ENCODE data around the gene ZDHHC5.
"Not testable (repeated sequence)": the region's sequence is repeated elsewhere in the genome, so short reads cannot be mapped to it uniquely, and the experiment has no call there.

Gene ZDHHC5

DNA sequence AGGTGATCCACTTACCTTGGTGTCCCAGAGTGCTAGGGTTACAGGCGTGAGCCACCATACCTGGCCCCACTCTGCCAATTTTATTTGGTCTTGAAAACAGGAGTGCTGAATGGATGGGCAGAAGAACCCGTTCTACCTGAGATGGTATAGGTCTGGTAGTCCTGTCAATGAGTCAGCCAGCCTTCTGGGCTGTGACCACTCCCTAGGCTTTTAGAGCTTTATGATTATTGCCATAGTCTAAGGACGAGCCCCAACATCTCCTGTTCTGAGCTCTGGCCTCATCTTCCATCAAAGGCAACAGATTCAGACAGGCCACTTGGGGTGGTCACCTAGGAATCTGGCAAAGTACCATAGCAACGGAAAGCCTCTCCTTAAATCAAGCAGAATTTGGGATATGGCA, 11.5 kb downstream of the ZDHHC5 start:
- Histone ChIP-seq H3K9ac (ENCODE audit: low read depth, low read length) (no peak overlapping the region), H3K36me3 (ENCODE audit: insufficient read depth, low read depth, low read length) (peaks cover 75% of the 10 kb centered on the region), H3K27ac (ENCODE audit: low read length) (no peak overlapping the region)

GRCh38 chr11:57680552-57680874, 12.6 kb downstream of the ZDHHC5 start:
- Histone ChIP-seq H3K27ac (ENCODE audit: low read length) (no peak overlapping the region), H3K36me3 (ENCODE audit: insufficient read depth, low read depth, low read length) (peaks cover 73% of the 10 kb centered on the region), H3K9me3 (ENCODE audit: insufficient read depth, low read depth, low read length) (no peaks in the 10 kb centered on the region)

More for the DNA sequence above, 11.5 kb downstream of the ZDHHC5 start:
- H3K4me3 ChIP-seq (ENCODE audit: low read length) = no peak overlapping the region
- H3K27me3 ChIP-seq (ENCODE audit: insufficient read depth, low read length) = no peaks in the 10 kb centered on the region
- H3K9me3 ChIP-seq (ENCODE audit: insufficient read depth, low read depth, low read length) = no peaks in the 10 kb centered on the region
- H3K4me1 ChIP-seq (ENCODE audit: insufficient read depth, low read length) = no peaks in the 10 kb centered on the region

DNA sequence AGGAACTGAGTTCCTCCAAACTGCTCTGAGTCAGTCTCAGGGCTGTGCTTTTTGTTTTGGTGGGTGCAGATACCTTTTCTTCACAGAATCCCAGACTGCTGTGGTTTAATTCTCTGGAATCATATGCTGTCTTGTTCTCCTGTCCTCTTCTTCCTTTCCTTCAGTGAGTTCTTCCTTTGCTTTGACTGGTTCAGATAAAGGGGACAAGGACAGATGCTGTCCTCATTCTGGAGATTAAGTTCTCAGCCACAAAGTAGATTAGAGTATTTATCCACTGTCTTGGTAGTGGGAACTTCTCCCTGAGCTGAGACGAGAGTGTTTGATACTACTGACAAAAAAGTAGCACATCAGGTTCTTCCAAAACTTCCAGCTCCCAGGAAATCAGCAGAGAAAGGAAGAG, 13.3 kb downstream of the ZDHHC5 start:
- H3K36me3 ChIP-seq (ENCODE audit: insufficient read depth, low read depth, low read length) = peaks cover 73% of the 10 kb centered on the region
- no peaks in the 10 kb centered on the region for H3K27me3 ChIP-seq (ENCODE audit: insufficient read depth, low read length)

More at GRCh38 chr11:57680552-57680874, 12.6 kb downstream of the ZDHHC5 start:
- Histone ChIP-seq H3K9ac (ENCODE audit: low read depth, low read length) (no peak overlapping the region), H3K4me3 (ENCODE audit: low read length) (no peak overlapping the region), H3K4me1 (ENCODE audit: insufficient read depth, low read length) (no peaks in the 10 kb centered on the region), H3K27me3 (ENCODE audit: insufficient read depth, low read length) (no peaks in the 10 kb centered on the region)

DNA sequence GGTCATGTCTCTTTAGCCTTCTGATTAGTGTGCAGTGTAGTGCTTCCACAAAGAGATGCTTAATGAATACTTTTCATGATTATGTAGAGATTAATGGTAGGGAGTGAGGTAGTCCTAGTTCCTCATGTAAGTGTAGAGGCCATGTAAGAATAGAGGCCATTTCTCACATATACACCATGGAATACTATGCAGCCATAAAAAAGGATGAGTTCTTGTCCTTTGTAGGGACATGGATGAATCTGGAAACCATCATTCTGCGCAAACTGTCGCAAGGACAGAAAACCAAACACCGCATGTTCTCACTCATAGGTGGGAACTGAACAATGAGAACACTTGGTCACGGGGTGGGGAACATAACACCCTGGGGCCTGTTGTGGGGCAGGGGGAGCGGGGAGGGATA, 22.6 kb downstream of the ZDHHC5 start:
- H3K9ac ChIP-seq (ENCODE audit: low read depth, low read length); H3K4me3 ChIP-seq (ENCODE audit: low read length); H3K27ac ChIP-seq (ENCODE audit: low read length); H3K27me3 ChIP-seq (ENCODE audit: insufficient read depth, low read length); H3K4me1 ChIP-seq (ENCODE audit: insufficient read depth, low read length); H3K9me3 ChIP-seq (ENCODE audit: insufficient read depth, low read depth, low read length): not testable (repeated sequence)
- H3K36me3 ChIP-seq (ENCODE audit: insufficient read depth, low read depth, low read length) = peaks cover 86% of the 10 kb centered on the region

More for the DNA sequence above, 13.3 kb downstream of the ZDHHC5 start:
- H3K27ac ChIP-seq (ENCODE audit: low read length) = no peak overlapping the region
- H3K4me1 ChIP-seq (ENCODE audit: insufficient read depth, low read length) = no peaks in the 10 kb centered on the region
- H3K4me3 ChIP-seq (ENCODE audit: low read length) = no peak overlapping the region
- H3K9me3 ChIP-seq (ENCODE audit: insufficient read depth, low read depth, low read length) = no peaks in the 10 kb centered on the region
- H3K9ac ChIP-seq (ENCODE audit: low read depth, low read length) = no peak overlapping the region

- Histone ChIP-seq H3K9me3 (ENCODE audit: insufficient read depth, low read depth, low read length) (no peaks in the 10 kb centered on the region), H3K36me3 (ENCODE audit: insufficient read depth, low read depth, low read length) (peaks cover 83% of the 10 kb centered on the region), H3K4me3 (ENCODE audit: low read length) (no peak overlapping the region), H3K9ac (ENCODE audit: low read depth, low read length) (no peak overlapping the region), H3K27me3 (ENCODE audit: insufficient read depth, low read length) (no peaks in the 10 kb centered on the region), H3K27ac (ENCODE audit: low read length) (no peak overlapping the region), H3K4me1 (ENCODE audit: insufficient read depth, low read length) (no peaks in the 10 kb centered on the region)
Measured at GRCh38 chr11:57698843-57699365, 31.0 kb downstream of the ZDHHC5 start.

GRCh38 chr11:57699813-57700212, 31.9 kb downstream of the ZDHHC5 start:
- no peaks in the 10 kb centered on the region for H3K4me1 ChIP-seq (ENCODE audit: insufficient read depth, low read length)
- peaks cover 83% of the 10 kb centered on the region for H3K36me3 ChIP-seq (ENCODE audit: insufficient read depth, low read depth, low read length)
- no peak overlapping the region for H3K4me3 ChIP-seq (ENCODE audit: low read length)
- no peaks in the 10 kb centered on the region for H3K9me3 ChIP-seq (ENCODE audit: insufficient read depth, low read depth, low read length)
- no peak overlapping the region for H3K9ac ChIP-seq (ENCODE audit: low read depth, low read length)
- H3K27ac ChIP-seq (ENCODE audit: low read length) = no peak overlapping the region
- no peaks in the 10 kb centered on the region for H3K27me3 ChIP-seq (ENCODE audit: insufficient read depth, low read length)

DNA sequence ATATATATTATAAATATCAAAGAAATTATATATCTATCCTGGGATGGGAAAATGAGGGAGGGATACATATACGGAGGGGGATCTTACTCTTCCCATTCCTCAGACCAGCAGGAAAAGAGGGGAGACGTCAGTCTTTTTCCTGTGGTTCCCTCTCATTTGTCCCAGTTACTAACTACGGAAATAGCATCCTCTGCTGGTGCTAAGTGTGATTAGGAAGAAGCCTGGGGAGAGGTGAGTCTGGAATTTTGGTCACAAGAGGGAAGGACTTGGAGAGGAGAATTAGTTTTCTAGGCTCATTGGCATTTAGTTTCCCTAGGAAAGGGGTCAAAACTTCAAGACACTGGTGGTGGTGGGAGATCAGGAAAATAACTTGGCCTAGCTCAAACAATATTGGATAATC, 32.5 kb downstream of the ZDHHC5 start:
- H3K36me3 ChIP-seq (ENCODE audit: insufficient read depth, low read depth, low read length) = peaks cover 80% of the 10 kb centered on the region
- H3K9ac ChIP-seq (ENCODE audit: low read depth, low read length) = no peak overlapping the region
- no peaks in the 10 kb centered on the region for H3K27me3 ChIP-seq (ENCODE audit: insufficient read depth, low read length)
- no peaks in the 10 kb centered on the region for H3K4me1 ChIP-seq (ENCODE audit: insufficient read depth, low read length)
- H3K9me3 ChIP-seq (ENCODE audit: insufficient read depth, low read depth, low read length) = no peaks in the 10 kb centered on the region
- no peak overlapping the region for H3K27ac ChIP-seq (ENCODE audit: low read length)
- H3K4me3 ChIP-seq (ENCODE audit: low read length) = no peak overlapping the region

DNA sequence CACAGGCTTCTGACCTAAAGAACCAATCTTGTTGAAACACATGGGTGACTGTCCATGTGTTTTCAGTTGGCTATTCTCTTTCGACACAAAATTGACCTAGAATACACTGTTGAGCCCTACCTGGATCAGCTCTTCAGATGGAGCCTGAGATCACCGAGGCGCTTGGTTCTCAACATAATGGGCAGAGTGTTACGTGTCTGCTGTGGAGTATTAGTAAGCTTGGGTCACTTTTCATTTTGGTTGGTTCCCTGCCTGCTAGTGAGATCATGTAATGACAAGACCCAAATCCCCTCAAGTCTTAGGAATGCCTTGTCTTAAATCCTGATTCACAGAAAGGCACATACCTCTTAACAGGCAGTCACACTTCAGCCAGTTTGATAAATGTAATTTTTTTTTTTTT, 35.4 kb downstream of the ZDHHC5 start:
- Histone ChIP-seq H3K9ac (ENCODE audit: low read depth, low read length) (no peak overlapping the region), H3K4me1 (ENCODE audit: insufficient read depth, low read length) (no peaks in the 10 kb centered on the region), H3K9me3 (ENCODE audit: insufficient read depth, low read depth, low read length) (no peaks in the 10 kb centered on the region), H3K27me3 (ENCODE audit: insufficient read depth, low read length) (no peaks in the 10 kb centered on the region), H3K36me3 (ENCODE audit: insufficient read depth, low read depth, low read length) (peaks cover 62% of the 10 kb centered on the region), H3K27ac (ENCODE audit: low read length) (no peak overlapping the region), H3K4me3 (ENCODE audit: low read length) (no peak overlapping the region)

GRCh38 chr11:57704932-57705331, 37.0 kb downstream of the ZDHHC5 start:
- Histone ChIP-seq H3K27ac (ENCODE audit: low read length) (no peak overlapping the region), H3K27me3 (ENCODE audit: insufficient read depth, low read length) (no peaks in the 10 kb centered on the region), H3K9me3 (ENCODE audit: insufficient read depth, low read depth, low read length) (no peaks in the 10 kb centered on the region), H3K4me1 (ENCODE audit: insufficient read depth, low read length) (no peaks in the 10 kb centered on the region), H3K36me3 (ENCODE audit: insufficient read depth, low read depth, low read length) (peaks cover 53% of the 10 kb centered on the region), H3K4me3 (ENCODE audit: low read length) (no peak overlapping the region), H3K9ac (ENCODE audit: low read depth, low read length) (no peak overlapping the region)

- not testable (repeated sequence) for H3K9me3 ChIP-seq (ENCODE audit: insufficient read depth, low read depth, low read length); H3K9ac ChIP-seq (ENCODE audit: low read depth, low read length); H3K27me3 ChIP-seq (ENCODE audit: insufficient read depth, low read length); H3K4me3 ChIP-seq (ENCODE audit: low read length); H3K4me1 ChIP-seq (ENCODE audit: insufficient read depth, low read length); H3K27ac ChIP-seq (ENCODE audit: low read length)
- H3K36me3 ChIP-seq (ENCODE audit: insufficient read depth, low read depth, low read length) = peaks cover 48% of the 10 kb centered on the region
Measured at GRCh38 chr11:57705432-57705831, 37.5 kb downstream of the ZDHHC5 start.

DNA sequence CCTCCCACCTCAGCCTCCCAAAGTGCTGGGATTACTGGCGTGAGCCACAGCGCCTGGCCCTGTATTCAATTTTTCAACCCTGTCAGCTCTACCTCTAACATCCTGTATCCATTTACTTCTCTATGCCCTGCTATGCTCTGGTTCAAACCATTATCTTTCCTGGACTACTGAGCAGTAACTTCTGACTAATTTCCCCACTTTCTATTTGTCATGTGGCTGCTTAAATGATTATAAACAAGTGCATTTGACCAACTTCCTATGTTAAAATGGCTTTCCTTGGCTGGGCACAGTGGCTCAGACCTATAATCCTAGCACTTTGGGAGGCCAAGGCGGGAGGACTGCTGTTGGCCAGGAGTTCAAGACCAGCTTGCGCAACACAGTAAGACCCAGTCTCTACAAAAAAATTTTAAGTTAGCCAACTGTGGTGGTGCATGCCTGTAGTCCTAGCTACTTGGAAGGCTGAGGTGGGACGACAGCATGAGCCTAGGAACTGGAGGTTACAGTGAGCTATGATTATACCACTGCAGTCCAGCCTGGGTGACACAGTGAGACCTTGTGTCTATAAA, 42.0 kb downstream of the ZDHHC5 start:
- H3K27me3 ChIP-seq (ENCODE audit: insufficient read depth, low read length) = no peaks in the 10 kb centered on the region
- no peak overlapping the region for H3K4me3 ChIP-seq (ENCODE audit: low read length)
- H3K9ac ChIP-seq (ENCODE audit: low read depth, low read length) = no peak overlapping the region

GRCh38 chr11:57711414-57712255, 43.7 kb downstream of the ZDHHC5 start, which contains the start of gene MED19:
Gene MED19 (minus strand): TSS chr11:57712215. CDS start chr11:57712179, 36 bp downstream.
- H3K4me3 ChIP-seq (ENCODE audit: low read length) = peak within 1 kb of the TSS; percentile 98
- H3K4me1 ChIP-seq (ENCODE audit: insufficient read depth, low read length) = peaks cover 7% of the 10 kb centered on the region; the same call in 1 of the 2 replicates
- peaks cover 8% of the 10 kb centered on the region; the same call in 1 of the 2 replicates for H3K36me3 ChIP-seq (ENCODE audit: insufficient read depth, low read depth, low read length)
- peak within 1 kb of the TSS; percentile 88 for H3K27ac ChIP-seq (ENCODE audit: low read length)
- peak within 1 kb of the TSS; percentile 98 for H3K9ac ChIP-seq (ENCODE audit: low read depth, low read length)
- H3K27me3 ChIP-seq (ENCODE audit: insufficient read depth, low read length) = no peaks in the 10 kb centered on the region
- no peaks in the 10 kb centered on the region for H3K9me3 ChIP-seq (ENCODE audit: insufficient read depth, low read depth, low read length)

More for the DNA sequence above, 42.0 kb downstream of the ZDHHC5 start:
- no peak overlapping the region for H3K27ac ChIP-seq (ENCODE audit: low read length)
- peaks cover 7% of the 10 kb centered on the region; the same call in 1 of the 2 replicates for H3K4me1 ChIP-seq (ENCODE audit: insufficient read depth, low read length)
- H3K9me3 ChIP-seq (ENCODE audit: insufficient read depth, low read depth, low read length) = no peaks in the 10 kb centered on the region
- peaks cover 10% of the 10 kb centered on the region for H3K36me3 ChIP-seq (ENCODE audit: insufficient read depth, low read depth, low read length)
